Measurements from ENCODE around the gene BFSP2. TPM values are rescaled to one million over a fixed set of nuclear protein-coding genes. Genes with fewer than 3 reads are reported as not detected.

BFSP2 gene
- total and polyA plus RNA-seq, 2 of the 4 experiments (the other 2 are of a cell fraction), result not detected

GRCh38 chr3:133369068-133369440, 30.8 kb upstream of the BFSP2 start:
- Histone ChIP-seq H3K56ac (ENCODE audit: extremely low read depth, insufficient read depth, low read length) (no peak overlapping the region), H2BK5ac (ENCODE audit: low read depth, low read length, poor library complexity, severe bottlenecking) (no peak overlapping the region), H3K9me1 (ENCODE audit: insufficient read depth, low read length) (no peaks in the 10 kb centered on the region), H3K23ac (ENCODE audit: low read depth, low read length) (no peak overlapping the region), H4K91ac (ENCODE audit: insufficient read depth, low read depth, low read length) (no peak overlapping the region), H3K9ac (ENCODE audit: low read depth, low read length) (no peak overlapping the region), H3K4me3 (ENCODE audit: insufficient read depth, low read depth, low read length) (no peak overlapping the region), H3K4ac (ENCODE audit: low read depth, low read length) (no peak overlapping the region), H3K9me3 (ENCODE audit: control insufficient read depth, insufficient read depth, low read length) (no peaks in the 10 kb centered on the region), H2AFZ (replicated peaks; ENCODE audit: low read length, poor library complexity) (no peak overlapping the region), H3K27ac (ENCODE audit: insufficient read depth, low read length) (no peak overlapping the region), H4K5ac (ENCODE audit: low read depth, low read length) (no peak overlapping the region), H3K36me3 (ENCODE audit: control insufficient read depth, insufficient read depth, low read length) (no peaks in the 10 kb centered on the region), H3K18ac (ENCODE audit: low read depth, low read length) (no peak overlapping the region), H4K20me1 (ENCODE audit: insufficient read depth, low read length) (no peaks in the 10 kb centered on the region), H3K79me1 (ENCODE audit: low read depth in 1 of 2, low read length in 2 of 2) (no peaks in the 10 kb centered on the region), H4K8ac (ENCODE audit: low read depth in 2 of 2, low read length in 2 of 2) (no peak overlapping the region), H2BK120ac (ENCODE audit: low read depth, low read length) (no peak overlapping the region), H2BK15ac (ENCODE audit: low read depth, low read length) (no peak overlapping the region), H3K27me3 (ENCODE audit: control insufficient read depth, insufficient read depth, low read length) (no peaks in the 10 kb centered on the region; the same call in 1 of the 2 replicates), H2AK5ac (ENCODE audit: low read depth, low read length) (no peak overlapping the region), H2AK9ac (replicated peaks; ENCODE audit: low read depth, low read length, poor library complexity) (no peak overlapping the region), H3K4me2 (ENCODE audit: low read depth, low read length) (no peak overlapping the region), H3K4me1 (ENCODE audit: control insufficient read depth, insufficient read depth, low read length) (no peaks in the 10 kb centered on the region), H3K14ac (replicated peaks; ENCODE audit: low read depth, low read length) (no peak overlapping the region), H2BK20ac (ENCODE audit: low read depth, low read length) (no peak overlapping the region)
- dilution Hi-C loops (cut with HindIII; ENCODE audit: low sequenced_read_pairs, unreplicated experiment) (no loop called here), in situ Hi-C loops (cut with MboI; ENCODE audit: low sequenced_read_pairs) (no loop called here), intact Hi-C loops (cut with micrococcal nuclease) (no loop called here)
- TF ChIP-seq CHD1 (IDR thresholded peaks at IDR 0.05; ENCODE audit: low read depth, low read length), result no peak
- no peak for TF ChIP-seq USF2 (IDR thresholded peaks at IDR 0.05; ENCODE audit: low read depth, low read length)
- no peak for TF ChIP-seq BHLHE40 (IDR thresholded peaks at IDR 0.05; ENCODE audit: low read depth, low read length)
- TF ChIP-seq ELK1 (IDR thresholded peaks at IDR 0.05; ENCODE audit: borderline replicate concordance, low read depth, low read length), result no peak
- TF ChIP-seq RCOR1 (IDR thresholded peaks at IDR 0.05; ENCODE audit: insufficient replicate concordance, low read length), result no peak
- no peak for TF ChIP-seq RFX5 (IDR thresholded peaks at IDR 0.05; ENCODE audit: low read depth, low read length)
- TF ChIP-seq RAD21 (IDR thresholded peaks at IDR 0.05; ENCODE audit: low read length), result no peak
- TF ChIP-seq POLR2A (IDR thresholded peaks at IDR 0.05; ENCODE audit: low read depth, low read length), result no peak
- no peak for TF ChIP-seq NFE2L2 (IDR thresholded peaks at IDR 0.05; ENCODE audit: low read depth, low read length)
- no peak for TF ChIP-seq MAFK (IDR thresholded peaks at IDR 0.05; ENCODE audit: low read depth, low read length)
- TF ChIP-seq FOS (IDR thresholded peaks at IDR 0.05; ENCODE audit: low read depth, low read length), result no peak
- TF ChIP-seq CEBPB (IDR thresholded peaks at IDR 0.05; ENCODE audit: low read depth, low read length), result no peak
- ATAC-seq (ENCODE audit: low read depth), result no peak
- no TSS peak for BruUV-seq (replicated peaks)
- WGBS, 2 experiments (ENCODE audit: extremely low coverage in 2 of 2, insufficient read length in 1 of 2), result no CpG with 5 or more reads among the region's 9 CpGs
- DNase-seq, result no peak
- POLR2A ChIA-PET (ENCODE audit: unreplicated experiment), result no interaction called here
- CTCF ChIA-PET, result interaction anchor here (1.3 kb wide), 1 partner anchor 327 kb away, joined by 3 read pairs; no protein-coding TSS in a partner anchor
